Endothelial cell of umbilical vein (primary cell): ENCODE results near the gene ATP5MG. TPM values are rescaled to one million over a fixed set of nuclear protein-coding genes. Genes with fewer than 3 reads are reported as not detected.

Experiments used
- BruUV-seq: library from RNA; stranded (reverse); fragments of 400-500 nt; replicated peaks from 2 replicates; lab custom pipeline; 2021; lab: Mats Ljungman, UMichigan
- CTCF ChIA-PET: fragments of 300-600, 350-600 bp; sonication (Branson Sonifier 250); formaldehyde crosslinking; loops from one replicate; lab custom pipeline; 2021; ENCODE audit warnings: antibody characterized with exemption, inconsistent platforms; lab: Charles Lee
- POLR2A ChIA-PET: fragments of 300-600, 350-600 bp; sonication (Branson Sonifier 250); formaldehyde crosslinking; loops from one replicate; lab custom pipeline; 2021; ENCODE audit warnings: antibody characterized with exemption, inconsistent platforms; lab: Charles Lee
- DNase-seq: peaks from one replicate; pipeline ENCODE4 v3.0.0-alpha.2; 2011; ENCODE audit warnings: low read depth, low spot score
- FAIRE-seq: peaks from 2 replicates; lab custom pipeline; 2011; peaks lifted over from hg19 to GRCh38; lab: Jason Lieb, UNC
- H2AFZ ChIP-seq: 2 replicates; pipeline ENCODE4 v1.6.0; 2012; ENCODE audit warnings: low read depth, low read length, control low read depth, inconsistent platforms
- H3K27ac ChIP-seq: 2 replicates; pipeline ENCODE4 v1.5.1; 2011; ENCODE audit warnings: low read depth, mild to moderate bottlenecking, control low read depth, low read length, moderate library complexity; ENCODE audit not compliant: insufficient read depth
- H3K27me3 ChIP-seq, 2 experiments: 2 replicates each; pipeline versions ENCODE4 v1.6.0 to v1.6.1; 2011; ENCODE audit warnings: low read length in 2 of 2, mixed read lengths in 1 of 2; ENCODE audit not compliant: control insufficient read depth in 2 of 2, insufficient read depth in 2 of 2
- H3K36me3 ChIP-seq, 2 experiments: 2 replicates in 1 of 2; 3 replicates in 1 of 2; pipeline ENCODE4 v1.5.1; 2011; ENCODE audit warnings: low read length in 2 of 2, mild to moderate bottlenecking in 1 of 2, moderate library complexity in 1 of 2; ENCODE audit not compliant: control insufficient read depth in 2 of 2, insufficient read depth in 2 of 2; ENCODE audit errors: extremely low read depth in 1 of 2
- H3K4me1 ChIP-seq: 3 replicates; pipeline ENCODE4 v1.5.1; 2011; ENCODE audit warnings: mild to moderate bottlenecking, low read length; ENCODE audit not compliant: control insufficient read depth, insufficient read depth; ENCODE audit errors: extremely low read depth
- H3K4me2 ChIP-seq: 2 replicates; pipeline ENCODE4 v1.6.1; 2011; ENCODE audit warnings: low read length, control low read depth, mixed read lengths; ENCODE audit not compliant: insufficient read depth
- H3K4me3 ChIP-seq, 3 experiments: fragments of 200-600 bp in 1 of 3; sonication (generic), shearing (Covaris generic) in 1 of 3; replicated peaks in 1 of 3; 2 replicates each; pipeline ENCODE4 v1.5.1; 2011 to 2016; ENCODE audit warnings: control low read depth in 3 of 3, low read length in 3 of 3, mild to moderate bottlenecking in 2 of 3, inconsistent platforms in 1 of 3, low read depth in 1 of 3, moderate library complexity in 1 of 3; ENCODE audit not compliant: insufficient read depth in 1 of 3
- H3K79me2 ChIP-seq: 2 replicates; pipeline ENCODE4 v1.6.0; 2012; ENCODE audit warnings: low read length, inconsistent platforms; ENCODE audit not compliant: control insufficient read depth, insufficient read depth
- H3K9ac ChIP-seq: replicated peaks from 2 replicates; pipeline ENCODE3; 2011; ENCODE audit warnings: low read length, control low read depth; ENCODE audit not compliant: insufficient read depth; ENCODE audit errors: extremely low read depth
- H3K9me1 ChIP-seq: replicated peaks from 3 replicates; pipeline ENCODE4 v1.6.0; 2011; ENCODE audit warnings: mild to moderate bottlenecking, low read length; ENCODE audit not compliant: control insufficient read depth, insufficient read depth; ENCODE audit errors: extremely low read depth
- H3K9me3 ChIP-seq: replicated peaks from 2 replicates; pipeline ENCODE4 v1.5.1; 2012; ENCODE audit warnings: low read length, inconsistent platforms; ENCODE audit not compliant: control insufficient read depth, insufficient read depth
- H4K20me1 ChIP-seq: replicated peaks from 2 replicates; pipeline ENCODE3; 2011; ENCODE audit warnings: mild to moderate bottlenecking, low read length; ENCODE audit not compliant: control insufficient read depth, insufficient read depth; ENCODE audit errors: extremely low read depth
- CTCF ChIP-seq, 2 donors: IDR thresholded peaks; 1 replicate in 1 of 2; 2 replicates in 1 of 2; pipeline ENCODE4 v1.5.1; 2011; ENCODE audit warnings: low read length in 2 of 2, mild to moderate bottlenecking in 2 of 2, moderate library complexity in 2 of 2, control low read depth in 1 of 2, inconsistent platforms in 1 of 2, low read depth in 1 of 2; ENCODE audit not compliant: insufficient read depth in 1 of 2; ENCODE audit errors: extremely low read depth in 1 of 2
- FOS ChIP-seq: IDR thresholded peaks from 2 replicates; pipeline ENCODE4 v1.6.1; 2011; ENCODE audit warnings: mild to moderate bottlenecking, low read length, moderate library complexity, borderline replicate concordance; ENCODE audit not compliant: insufficient read depth
- GATA2 ChIP-seq: IDR thresholded peaks from 2 replicates; pipeline ENCODE4 v1.7.0; 2011; ENCODE audit warnings: low read depth, mild to moderate bottlenecking, moderate library complexity, mixed read lengths, low read length; ENCODE audit not compliant: insufficient read length, insufficient read depth
- MAX ChIP-seq: IDR thresholded peaks from 2 replicates; pipeline ENCODE4 v1.6.1; 2011; ENCODE audit not compliant: insufficient read depth, insufficient read length
- MYC ChIP-seq: IDR thresholded peaks from one replicate; pipeline ENCODE4 v1.6.1; 2011; ENCODE audit warnings: mild to moderate bottlenecking, low read depth, low read length
- POLR2AphosphoS5 ChIP-seq: IDR thresholded peaks from 2 replicates; pipeline ENCODE4 v1.6.1; 2012; ENCODE audit warnings: low read depth, mild to moderate bottlenecking, control low read depth, low read length, moderate library complexity; ENCODE audit not compliant: insufficient read depth
- dilution Hi-C: fragments of 300-500 bp; cut with MboI; formaldehyde crosslinking; loops from one replicate; pipeline ENCODE4 v1.15.0; 2019; ENCODE audit warnings: low sequenced_read_pairs; ENCODE audit not compliant: extremely low pct_ligation_motif_present
- intact Hi-C: fragments of 100-400 bp; cut with micrococcal nuclease; formaldehyde crosslinking; loops from one replicate; pipeline ENCODE4 v1.10.0; 2022
- polyA plus RNA-seq, 4 experiments: library from polyadenylated mRNA; depleted of rRNA in 3 of 4; stranded (reverse) in 3 of 4; unstranded in 1 of 4; fragments of >200 nt; gene quantifications; 2 replicates each; pipeline versions ENCODE4 v1.2.1 to v1.2.3, GENCODE V29; 2011 to 2012; ENCODE audit warnings: missing spikeins in 1 of 4
- total RNA-seq: library from RNA; stranded (reverse); gene quantifications from 2 replicates; pipeline ENCODE4 v1.2.3, GENCODE V29; 2021

ATP5MG gene
- total and polyA plus RNA-seq, 2 donors (not counting 3 experiments of a cell fraction or from before 2014, with no cell fraction given), result 211 to 439 TPM

DNA sequence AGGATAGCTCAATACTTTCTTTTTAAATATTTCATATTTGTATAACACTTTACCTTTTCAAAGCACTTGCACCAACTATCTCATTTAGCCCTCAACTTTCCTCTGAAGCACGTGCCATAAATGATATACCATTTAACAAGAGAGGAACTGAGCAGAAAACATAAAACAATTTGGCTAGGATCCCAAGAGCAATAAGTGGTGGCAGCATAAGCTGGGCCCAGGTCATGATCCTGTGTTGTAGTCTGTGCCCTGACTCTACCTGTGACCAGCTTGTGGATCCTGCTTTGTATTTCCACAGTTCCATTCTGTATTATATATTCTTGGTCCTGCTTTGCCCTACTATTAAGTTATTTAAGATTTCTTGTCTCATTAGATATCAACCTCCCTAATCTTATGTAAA is 11.5 kb downstream of the ATP5MG start:
- ChIA-PET POLR2A (interaction anchor here (0.5 kb wide), 1 partner anchor 25 kb away, joined by 4 read pairs; no protein-coding TSS in a partner anchor), CTCF (interaction anchor here (0.8 to 1.7 kb wide), 3 partner anchors 13 to 76 kb away, joined by 3 to 7 read pairs (median 6); no protein-coding TSS in a partner anchor)
- dilution Hi-C loops (no loop called here), intact Hi-C loops (no loop called here)
- Histone ChIP-seq H3K9me3 (no peaks in the 10 kb centered on the region), H2AFZ (no peak overlapping the region), H3K36me3 (peaks cover 0 to 3% of the 10 kb centered on the region in 2 experiments), H4K20me1 (no peaks in the 10 kb centered on the region), H3K9ac (no peak overlapping the region), H3K4me3 (no peak overlapping the region), H3K9me1 (peaks cover 2% of the 10 kb centered on the region), H3K27ac (no peak overlapping the region), H3K27me3 (no peaks in the 10 kb centered on the region), H3K4me1 (peaks cover 13% of the 10 kb centered on the region), H3K4me2 (no peak overlapping the region), H3K79me2 (peaks cover 4% of the 10 kb centered on the region)
- FAIRE-seq, result no peak
- BruUV-seq, result no TSS peak
- TF ChIP-seq CTCF (IDR thresholded peaks at IDR 0.05; ENCODE audit: extremely low read depth in 1 of 2, insufficient read depth in 1 of 2, low read depth in 1 of 2, low read length in 2 of 2) (no peak), MYC (no peak), MAX (no peak), GATA2 (no peak), FOS (no peak), POLR2AphosphoS5 (no peak)
- no peak for DNase-seq
